ENCODE results near the gene RHBDF1.

Gene RHBDF1, protein sequence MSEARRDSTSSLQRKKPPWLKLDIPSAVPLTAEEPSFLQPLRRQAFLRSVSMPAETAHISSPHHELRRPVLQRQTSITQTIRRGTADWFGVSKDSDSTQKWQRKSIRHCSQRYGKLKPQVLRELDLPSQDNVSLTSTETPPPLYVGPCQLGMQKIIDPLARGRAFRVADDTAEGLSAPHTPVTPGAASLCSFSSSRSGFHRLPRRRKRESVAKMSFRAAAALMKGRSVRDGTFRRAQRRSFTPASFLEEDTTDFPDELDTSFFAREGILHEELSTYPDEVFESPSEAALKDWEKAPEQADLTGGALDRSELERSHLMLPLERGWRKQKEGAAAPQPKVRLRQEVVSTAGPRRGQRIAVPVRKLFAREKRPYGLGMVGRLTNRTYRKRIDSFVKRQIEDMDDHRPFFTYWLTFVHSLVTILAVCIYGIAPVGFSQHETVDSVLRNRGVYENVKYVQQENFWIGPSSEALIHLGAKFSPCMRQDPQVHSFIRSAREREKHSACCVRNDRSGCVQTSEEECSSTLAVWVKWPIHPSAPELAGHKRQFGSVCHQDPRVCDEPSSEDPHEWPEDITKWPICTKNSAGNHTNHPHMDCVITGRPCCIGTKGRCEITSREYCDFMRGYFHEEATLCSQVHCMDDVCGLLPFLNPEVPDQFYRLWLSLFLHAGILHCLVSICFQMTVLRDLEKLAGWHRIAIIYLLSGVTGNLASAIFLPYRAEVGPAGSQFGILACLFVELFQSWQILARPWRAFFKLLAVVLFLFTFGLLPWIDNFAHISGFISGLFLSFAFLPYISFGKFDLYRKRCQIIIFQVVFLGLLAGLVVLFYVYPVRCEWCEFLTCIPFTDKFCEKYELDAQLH

DNA sequence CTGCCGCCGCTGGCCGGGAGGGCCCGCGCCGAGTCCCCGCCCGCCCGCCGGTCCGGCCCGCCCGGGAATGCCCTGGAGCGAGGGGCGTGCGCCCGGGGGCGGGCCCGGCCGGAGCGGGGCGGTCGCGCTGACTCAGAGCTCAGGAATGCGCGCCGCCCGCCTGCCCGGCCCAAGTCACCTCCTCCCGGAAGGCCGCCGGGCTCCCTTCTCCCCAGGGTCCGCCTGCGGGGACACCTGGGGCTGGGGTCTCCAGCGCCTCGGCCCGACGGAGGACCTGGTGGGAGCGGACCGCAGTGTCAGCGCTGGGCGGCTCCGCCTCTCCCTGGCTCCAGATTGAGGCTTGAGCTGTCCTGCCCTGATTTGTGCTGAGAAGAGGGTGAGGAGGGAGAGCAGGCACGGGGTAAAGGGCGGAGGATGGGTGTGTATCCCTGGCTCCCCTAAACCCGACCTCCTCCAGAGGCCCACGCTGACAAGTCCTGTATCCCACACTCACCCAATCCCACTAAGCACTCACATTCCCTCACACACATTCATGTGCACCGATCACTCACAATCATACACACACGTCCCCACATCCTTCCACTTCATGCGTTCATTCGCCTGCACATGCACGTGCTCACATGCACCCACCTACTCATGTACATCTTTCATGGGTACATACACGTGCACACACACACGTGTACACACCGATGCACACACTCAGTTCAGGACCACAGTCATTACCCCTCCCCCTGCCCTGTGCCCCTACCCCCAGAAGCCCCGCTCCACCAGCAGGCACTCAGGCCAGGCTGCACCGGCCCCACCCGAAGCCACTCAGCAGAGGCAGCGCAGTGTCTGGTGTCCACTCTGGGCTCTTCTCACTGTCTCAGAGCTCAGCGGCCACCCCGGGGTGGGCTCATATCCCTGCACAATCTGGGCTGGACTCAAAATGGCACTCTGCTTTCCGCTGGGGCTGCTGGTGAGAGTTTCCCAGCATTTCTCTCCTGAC, at the start of gene RHBDF1:
TSS of gene RHBDF1 (minus strand) at position 71 of the 988 bp plus-strand sequence. CDS start 7,616 bp downstream, outside the sequence.
- DNase-seq: peak in 1 of 2 experiments; percentile 42

GRCh38 chr16:120756-121155, 48.3 kb upstream of the RHBDF1 start:
- DNase-seq: no peak

GRCh38 chr16:119835-120491, 47.5 kb upstream of the RHBDF1 start:
- DNase-seq: no peak

DNA sequence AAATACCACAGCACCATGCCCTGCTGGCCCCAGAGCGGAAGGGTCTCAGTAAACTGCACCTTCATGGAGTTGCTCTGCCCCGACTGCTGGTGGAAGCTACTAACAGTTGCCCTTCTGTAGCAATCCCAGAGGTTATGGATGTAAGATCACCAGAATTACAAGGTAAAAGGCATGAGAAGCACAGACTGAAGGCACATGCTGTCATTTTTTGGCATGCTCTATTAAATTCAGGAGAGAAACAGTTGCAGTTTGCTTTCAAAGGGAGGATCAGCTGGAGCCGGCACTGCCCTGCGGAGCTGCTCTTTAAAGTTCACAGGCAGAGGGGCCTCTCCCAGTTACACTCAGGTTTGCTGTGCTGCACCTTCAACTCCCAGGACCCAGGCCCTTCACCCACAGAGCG, 46.9 kb upstream of the RHBDF1 start:
- DNase-seq: no peak

DNA sequence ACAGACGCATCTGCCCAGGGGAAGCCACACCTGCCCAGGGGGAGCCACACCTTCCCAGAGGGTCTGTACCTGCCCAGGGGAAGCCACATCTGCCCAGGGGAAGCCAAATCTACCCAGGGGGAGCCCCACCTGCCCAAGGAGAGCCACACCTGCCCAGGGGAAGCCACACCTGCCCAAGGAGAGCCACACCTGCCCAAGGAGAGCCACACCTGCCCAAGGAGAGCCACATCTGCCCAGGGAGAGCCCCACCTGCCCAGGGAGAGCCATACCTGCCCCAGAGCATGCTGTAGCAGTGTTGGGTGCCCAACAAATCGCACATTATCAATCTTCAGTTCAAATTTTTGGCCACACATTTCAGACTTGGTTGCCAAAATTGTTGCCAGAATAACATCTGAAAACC, 46.4 kb upstream of the RHBDF1 start:
- no peak for DNase-seq

- peak; percentile 71 to 75 for DNase-seq
These were observed 45.2 kb upstream of the RHBDF1 start for GRCh38 chr16:117379-118365.

DNA sequence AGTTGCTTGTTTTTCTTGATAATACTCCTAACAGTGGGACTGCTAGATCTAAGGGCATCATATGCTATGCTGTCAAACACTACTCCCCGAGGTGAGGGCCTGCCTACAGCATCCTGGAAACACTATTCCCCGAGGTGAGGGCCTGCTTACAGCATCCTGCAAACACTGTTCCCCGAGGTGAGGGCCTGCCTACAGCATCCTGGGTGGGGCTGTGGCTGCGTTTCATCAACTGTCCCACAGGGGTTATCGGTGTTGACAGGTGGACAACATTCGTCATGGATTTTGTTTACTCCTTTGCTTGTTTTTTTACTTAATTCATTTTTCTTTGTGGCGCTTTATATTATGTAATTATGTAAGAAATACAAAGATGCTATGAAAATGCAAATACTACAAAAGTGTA, 43.6 kb upstream of the RHBDF1 start:
- DNase-seq: no peak

DNA sequence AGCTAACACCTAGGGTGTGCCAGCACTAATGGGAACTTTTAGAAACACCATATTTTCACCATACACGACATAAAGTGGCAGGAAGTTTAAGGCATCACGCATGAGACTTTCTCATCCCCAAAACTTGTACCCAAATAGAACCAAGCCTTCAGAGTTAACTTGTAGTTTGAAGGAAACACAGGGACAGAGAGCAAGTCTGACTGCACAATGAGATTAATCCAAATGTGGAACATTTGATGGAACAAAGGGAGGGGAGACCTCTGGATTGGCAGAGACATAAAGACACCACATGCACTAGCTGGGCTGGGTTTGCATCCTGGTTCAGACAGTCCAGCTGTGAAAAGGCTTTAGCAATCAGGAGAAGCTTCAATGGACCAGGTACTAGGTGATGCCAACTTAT, 41.9 kb upstream of the RHBDF1 start:
- no peak for DNase-seq

DNA sequence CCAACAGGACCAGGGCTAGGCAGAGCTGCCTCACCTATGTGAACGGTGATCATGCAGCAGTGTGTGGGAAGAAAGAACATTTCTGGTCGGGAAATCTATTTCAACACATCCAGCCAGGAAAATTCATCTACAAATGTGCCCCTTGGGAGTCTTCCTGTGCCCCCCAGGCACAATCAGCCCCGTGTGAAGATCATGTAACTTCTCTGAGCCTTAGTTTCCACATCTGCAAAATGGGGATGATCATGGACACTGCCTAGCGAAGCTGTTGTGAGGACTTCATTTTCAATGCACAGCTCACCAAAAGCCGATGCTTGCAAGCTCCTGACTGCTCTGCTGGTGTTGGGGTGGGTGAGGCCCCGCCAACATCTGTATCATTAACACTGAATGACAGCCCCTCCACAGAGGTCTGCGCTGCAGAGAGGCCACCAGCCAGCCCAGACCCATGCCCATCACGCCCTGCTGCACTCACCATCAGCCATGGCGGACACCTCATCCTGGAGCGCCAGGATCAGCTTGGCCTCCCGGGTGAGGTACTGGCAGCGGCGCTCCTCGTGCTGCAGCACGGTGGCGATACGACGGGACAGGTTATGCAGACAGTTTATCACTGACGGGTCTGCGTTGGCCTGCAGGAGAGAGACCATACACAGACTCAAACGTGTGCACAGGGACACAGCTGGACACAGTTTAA, 39.9 kb upstream of the RHBDF1 start:
- DNase-seq: no peak

DNA sequence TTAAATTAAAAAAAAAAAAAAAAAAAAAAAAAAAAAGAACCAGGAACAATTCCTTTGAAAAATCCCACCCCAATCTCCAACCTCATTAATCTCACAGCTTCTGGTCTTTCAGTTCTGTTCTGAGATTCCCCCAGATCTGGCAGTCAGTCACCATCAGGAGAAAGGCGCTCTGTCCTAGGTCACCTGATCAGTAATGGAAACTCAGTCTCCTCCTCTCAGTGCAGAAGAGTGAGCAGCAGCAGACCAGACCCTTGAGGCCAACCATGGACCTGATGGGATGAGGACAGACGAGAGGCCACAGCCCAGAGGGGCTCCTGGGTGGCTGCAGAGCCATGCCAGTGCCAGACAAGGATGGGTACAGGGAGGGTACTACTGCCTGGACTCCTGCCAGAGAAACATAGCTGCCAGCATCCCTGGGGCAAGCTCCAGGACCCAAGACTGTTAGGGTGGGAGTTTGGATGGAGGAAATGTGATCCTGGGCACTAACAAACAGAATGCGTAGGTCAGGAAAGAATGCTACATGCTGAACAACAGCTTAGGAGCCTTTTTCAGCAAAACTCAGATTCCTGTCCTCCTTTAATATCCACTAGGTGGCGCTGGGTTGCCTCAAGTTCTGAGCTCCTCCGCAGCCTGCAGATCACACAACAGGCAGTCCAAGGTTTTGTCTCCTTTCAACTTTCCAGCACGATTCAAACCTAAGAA, 34.3 kb upstream of the RHBDF1 start:
- peak; percentile 38 to 54 for DNase-seq

- DNase-seq: no peak
These were observed 33.1 kb upstream of the RHBDF1 start for GRCh38 chr16:105521-105920.

- no peak for DNase-seq
These were observed 32.5 kb upstream of the RHBDF1 start for GRCh38 chr16:104928-105327.

DNA sequence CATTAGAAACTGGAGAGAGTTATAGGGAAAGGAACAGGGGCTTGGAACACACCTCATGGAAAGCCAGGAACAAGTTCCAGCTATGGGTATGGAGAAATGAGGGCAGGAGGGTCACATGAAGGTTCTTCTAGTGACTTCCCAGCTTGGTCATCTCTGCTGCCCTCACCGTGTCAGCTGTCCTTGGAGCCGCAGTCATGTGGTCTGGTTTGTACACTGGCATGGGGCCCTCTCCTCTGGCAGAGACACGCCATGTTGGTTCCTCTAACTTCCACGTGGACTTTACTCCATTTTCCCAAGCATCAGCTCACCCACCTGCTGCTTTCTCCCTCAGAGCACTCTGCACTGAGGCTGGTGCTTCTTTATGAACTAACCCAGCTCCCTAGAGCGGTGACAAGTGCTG, 31.9 kb upstream of the RHBDF1 start:
- DNase-seq: no peak

DNA sequence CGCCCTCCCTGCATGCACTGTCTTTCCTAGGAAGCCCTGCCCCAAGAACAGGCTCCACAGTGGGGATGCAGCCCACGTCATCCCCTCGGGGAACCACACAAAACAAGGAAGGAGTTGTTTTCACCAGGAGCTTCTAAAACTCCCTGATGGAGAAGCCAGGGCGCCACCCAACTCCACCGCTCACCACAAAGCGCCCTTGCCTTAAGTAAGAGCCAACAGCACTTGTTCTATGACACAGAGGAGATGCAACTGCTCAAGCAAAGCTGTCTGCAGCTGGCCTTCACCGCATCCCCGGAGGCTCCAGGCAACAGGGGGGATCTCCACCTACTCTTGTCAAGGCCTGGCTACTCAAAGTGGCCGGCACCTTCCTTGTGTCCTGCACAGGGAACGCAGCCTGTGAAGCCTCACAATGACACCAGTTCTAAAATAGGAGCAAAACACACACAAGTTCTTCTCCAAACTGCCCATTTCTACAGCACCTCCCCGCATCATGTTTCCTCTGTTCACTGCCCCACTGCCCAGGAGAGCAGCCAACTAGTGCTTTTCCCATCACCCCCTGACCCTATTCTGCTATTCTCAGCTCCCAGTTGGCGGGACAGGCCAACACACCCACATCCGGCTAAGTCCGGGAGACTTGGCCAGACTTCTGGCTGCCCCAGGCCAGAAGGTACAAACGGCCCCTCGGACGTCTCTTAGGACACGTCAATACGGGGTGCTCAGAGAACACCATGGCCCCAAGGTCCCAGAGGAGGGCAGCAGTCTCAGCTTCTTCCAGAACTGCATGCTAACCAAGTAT, 29.8 kb upstream of the RHBDF1 start:
- DNase-seq: no peak

GRCh38 chr16:101586-101985, 29.2 kb upstream of the RHBDF1 start:
- no peak for DNase-seq

DNA sequence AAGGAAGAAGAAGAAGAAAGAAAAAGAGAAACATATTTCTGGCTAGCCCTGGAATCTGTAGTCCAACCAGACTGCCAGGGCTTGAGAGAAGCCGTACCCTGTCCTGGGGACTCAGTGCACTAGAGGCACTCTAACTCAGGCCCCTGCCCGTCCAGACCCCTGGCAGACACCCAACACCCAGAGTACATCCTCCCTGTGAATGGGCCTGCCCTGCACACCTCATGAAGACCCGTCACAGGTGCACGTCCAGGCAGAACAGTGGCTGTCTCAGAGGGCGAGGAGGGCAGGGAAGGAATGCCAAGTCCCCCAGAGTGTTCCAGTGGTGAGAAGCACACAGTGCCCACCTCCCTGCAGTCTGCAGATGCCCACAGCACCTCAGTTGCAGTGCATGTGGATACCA, 28.6 kb upstream of the RHBDF1 start:
- no peak for DNase-seq

- DNase-seq: no peak
These were observed 25.4 kb upstream of the RHBDF1 start for GRCh38 chr16:97822-98221.

DNA sequence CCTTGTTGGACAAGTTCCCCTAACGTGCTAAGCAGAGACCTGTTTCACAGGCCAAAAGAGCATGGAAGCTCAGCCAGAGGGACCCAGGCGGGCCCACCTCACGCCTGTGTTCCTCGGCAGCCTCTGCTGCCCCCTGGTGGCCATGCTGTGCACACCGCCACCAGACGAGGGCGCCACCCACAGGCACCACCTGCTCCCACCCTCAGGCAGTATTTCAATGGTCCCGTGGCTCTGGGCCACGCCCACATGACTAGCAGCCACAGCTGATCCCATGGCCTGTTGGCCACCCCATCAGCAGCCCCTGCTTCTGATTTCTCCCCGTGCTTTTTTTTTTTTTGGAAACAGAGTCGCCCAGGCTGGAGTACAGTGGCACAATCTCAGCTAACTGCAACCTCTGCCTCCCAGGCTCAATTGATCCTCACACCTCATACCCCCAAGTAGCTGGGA, 24.5 kb upstream of the RHBDF1 start:
- DNase-seq: peak; percentile 94 to 96

- DNase-seq: no peak
These were observed 22.5 kb upstream of the RHBDF1 start for GRCh38 chr16:94918-95265.
